ENCODE results near the gene TAS2R43. TPM values are rescaled to one million over a fixed set of nuclear protein-coding genes. Genes with fewer than 3 reads are reported as not detected.
"Not testable (repeated sequence)": the region's sequence is repeated elsewhere in the genome, so short reads cannot be mapped to it uniquely, and the experiment has no call there.

The TAS2R43 gene
- total RNA-seq, 1 donor from 2014 or later, result not detected

- H3K4me3 ChIP-seq, result no peak overlapping the region
- H3K9me3 ChIP-seq, result no peaks in the 10 kb centered on the region
- DNase-seq (ENCODE audit: low spot score in 2 of 2), result no peak
- no peaks in the 10 kb centered on the region for H3K36me3 ChIP-seq
- no peak for TF ChIP-seq CTCF (IDR thresholded peaks at IDR 0.05)
- H3K27me3 ChIP-seq, result no peaks in the 10 kb centered on the region
- intact Hi-C loops (cut with DNase I), result no loop called here
- no peak overlapping the region for H3K27ac ChIP-seq
- no peaks in the 10 kb centered on the region for H3K4me1 ChIP-seq
Observed at GRCh38 chr12:11059784-11060183, 32.3 kb downstream of the TAS2R43 start.

- Histone ChIP-seq H3K9me3 (no peaks in the 10 kb centered on the region), H3K4me3 (no peak overlapping the region), H3K4me1 (no peaks in the 10 kb centered on the region), H3K27me3 (no peaks in the 10 kb centered on the region), H3K36me3 (no peaks in the 10 kb centered on the region), H3K27ac (no peak overlapping the region)
- intact Hi-C loops (cut with DNase I), result no loop called here
- TF ChIP-seq CTCF (IDR thresholded peaks at IDR 0.05), result no peak
- DNase-seq (ENCODE audit: low spot score in 2 of 2), result no peak
Observed at GRCh38 chr12:11059041-11059440, 33.1 kb downstream of the TAS2R43 start.

GRCh38 chr12:11055306-11055705 is 36.8 kb downstream of the TAS2R43 start:
- no peaks in the 10 kb centered on the region for H3K27me3 ChIP-seq
- no peak overlapping the region for H3K27ac ChIP-seq
- no peak for DNase-seq (ENCODE audit: low spot score in 2 of 2)
- H3K36me3 ChIP-seq, result no peaks in the 10 kb centered on the region
- TF ChIP-seq CTCF (IDR thresholded peaks at IDR 0.05), result no peak
- intact Hi-C loops (cut with DNase I), result no loop called here
- no peaks in the 10 kb centered on the region for H3K4me1 ChIP-seq
- peaks cover 0 to 4% of the 10 kb centered on the region in 2 donors for H3K9me3 ChIP-seq
- H3K4me3 ChIP-seq, result no peak overlapping the region

GRCh38 chr12:11049806-11050531 is 42.1 kb downstream of the TAS2R43 start:
- H3K9me3 ChIP-seq; H3K27me3 ChIP-seq; H3K4me1 ChIP-seq; H3K27ac ChIP-seq; H3K4me3 ChIP-seq; DNase-seq (ENCODE audit: low spot score in 2 of 2); H3K36me3 ChIP-seq; intact Hi-C loops (cut with DNase I): not testable (repeated sequence)

- H3K27ac ChIP-seq; intact Hi-C loops (cut with DNase I); H3K4me3 ChIP-seq; H3K4me1 ChIP-seq; H3K27me3 ChIP-seq; DNase-seq (ENCODE audit: low spot score in 2 of 2); H3K36me3 ChIP-seq: not testable (repeated sequence)
- H3K9me3 ChIP-seq, result peaks cover 0 to 12% of the 10 kb centered on the region in 2 donors
Observed at GRCh38 chr12:11041366-11041765, 50.7 kb downstream of the TAS2R43 start.

Other genes with a start within 250 kb of the TAS2R43 start
- not detected for gene PRR4, start 242.8 kb downstream of the TAS2R43 start, total RNA-seq
- not detected for gene PRH1, start 208.1 kb downstream of the TAS2R43 start, total RNA-seq
- gene TAS2R13, start 182.8 kb downstream of the TAS2R43 start, total RNA-seq, result 1.4 TPM
- not detected for gene PRH2, start 163.1 kb downstream of the TAS2R43 start, total RNA-seq
- gene TAS2R14, start 153.1 kb downstream of the TAS2R43 start, total RNA-seq, result not detected
- not detected for gene TAS2R50, start 105.4 kb downstream of the TAS2R43 start, total RNA-seq
- gene TAS2R20, start 94.0 kb downstream of the TAS2R43 start, total RNA-seq, result 4.7 TPM
- not detected for gene TAS2R19, start 69.7 kb downstream of the TAS2R43 start, total RNA-seq
- gene TAS2R31, start 60.9 kb downstream of the TAS2R43 start, total RNA-seq, result not detected
- gene TAS2R46, start 30.0 kb downstream of the TAS2R43 start, total RNA-seq, result 23.2 TPM
- 3.6 TPM for gene TAS2R30, start 42.3 kb upstream of the TAS2R43 start, total RNA-seq
- 8.0 TPM for gene SMIM10L1, start 78.9 kb upstream of the TAS2R43 start, total RNA-seq
- gene TAS2R42, start 94.6 kb upstream of the TAS2R43 start, total RNA-seq, result not detected
- not detected for gene PRB3, start 177.4 kb upstream of the TAS2R43 start, total RNA-seq
- gene PRB4, start 218.1 kb upstream of the TAS2R43 start, total RNA-seq, result not detected

All from ascending aorta (tissue), 2 donors.